ACHN (cell line): ENCODE measurements around the gene FHL5.
"Not testable (repeated sequence)": the region's sequence is repeated elsewhere in the genome, so short reads cannot be mapped to it uniquely, and the experiment has no call there.

Source experiments
- DNase-seq: peaks from one replicate; pipeline ENCODE4 v3.0.0-alpha.2; 2015
- in situ Hi-C: cut with HindIII; loops from 2 replicates; pipeline ENCODE4 v1.10.0; 2017; ENCODE audit warnings: low sequenced_read_pairs, low pct_ligation_motif_present, low pct_unique_long_range_greater_than_20kb

The FHL5 gene

GRCh38 chr6:96582436-96582835 is 19.5 kb downstream of the FHL5 start:
- in situ Hi-C loops = no loop called here
- DNase-seq = no peak

- DNase-seq = no peak
Observed at GRCh38 chr6:96604420-96604819, 41.5 kb downstream of the FHL5 start.

GRCh38 chr6:96608074-96608473 is 45.1 kb downstream of the FHL5 start:
- in situ Hi-C loops = no loop called here

More at GRCh38 chr6:96604420-96604819, 41.5 kb downstream of the FHL5 start:
- in situ Hi-C loops = no loop called here

GRCh38 chr6:96610019-96610418 is 47.1 kb downstream of the FHL5 start:
- DNase-seq = no peak
- in situ Hi-C loops = no loop called here

More at GRCh38 chr6:96608074-96608473, 45.1 kb downstream of the FHL5 start:
- DNase-seq = no peak

- no peak for DNase-seq
- in situ Hi-C loops = no loop called here
Observed at GRCh38 chr6:96611342-96611991, 48.5 kb downstream of the FHL5 start.

- in situ Hi-C loops = no loop called here
- no peak for DNase-seq
Observed at GRCh38 chr6:96613291-96613999, 50.5 kb downstream of the FHL5 start.

GRCh38 chr6:96620851-96621250 is 57.9 kb downstream of the FHL5 start:
- in situ Hi-C loops = no loop called here
- no peak for DNase-seq

- in situ Hi-C loops = no loop called here
- DNase-seq = no peak
Observed at GRCh38 chr6:96621983-96622382, 59.1 kb downstream of the FHL5 start.

- in situ Hi-C loops = no loop called here
- DNase-seq = no peak
Observed at GRCh38 chr6:96624957-96625356, 62.0 kb downstream of the FHL5 start.

- peak; percentile 28 for DNase-seq
Observed at GRCh38 chr6:96626759-96627364, 63.9 kb downstream of the FHL5 start.

GRCh38 chr6:96631248-96631647 is 68.3 kb downstream of the FHL5 start:
- DNase-seq = no peak
- in situ Hi-C loops = no loop called here

More at GRCh38 chr6:96626759-96627364, 63.9 kb downstream of the FHL5 start:
- in situ Hi-C loops = no loop called here

GRCh38 chr6:96637979-96638378 is 75.1 kb downstream of the FHL5 start:
- DNase-seq, in situ Hi-C loops: not testable (repeated sequence)

GRCh38 chr6:96645106-96645505 is 82.2 kb downstream of the FHL5 start:
- in situ Hi-C loops = no loop called here
- no peak for DNase-seq

GRCh38 chr6:96649926-96650325 is 87.0 kb downstream of the FHL5 start:
- in situ Hi-C loops = no loop called here
- DNase-seq = no peak

GRCh38 chr6:96651816-96652215 is 88.9 kb downstream of the FHL5 start:
- DNase-seq = no peak
- in situ Hi-C loops = no loop called here

- in situ Hi-C loops = no loop called here
- DNase-seq = no peak
Observed at GRCh38 chr6:96652552-96652951, 89.6 kb downstream of the FHL5 start.

GRCh38 chr6:96653181-96653580 is 90.3 kb downstream of the FHL5 start:
- no peak for DNase-seq
- in situ Hi-C loops = no loop called here

- DNase-seq = no peak
- in situ Hi-C loops = no loop called here
Observed at GRCh38 chr6:96656567-96656966, 93.6 kb downstream of the FHL5 start.

GRCh38 chr6:96657344-96657743 is 94.4 kb downstream of the FHL5 start:
- no peak for DNase-seq
- in situ Hi-C loops = no loop called here
